ENCODE results near the gene GALNT7. TPM values are rescaled to one million over a fixed set of nuclear protein-coding genes. Genes with fewer than 3 reads are reported as not detected.

GALNT7 gene
- total and polyA plus RNA-seq, 2 of the 13 experiments (the other 11 are each of a cell fraction or from before 2014, with no cell fraction given): 0.08 to 0.13 TPM

DNA sequence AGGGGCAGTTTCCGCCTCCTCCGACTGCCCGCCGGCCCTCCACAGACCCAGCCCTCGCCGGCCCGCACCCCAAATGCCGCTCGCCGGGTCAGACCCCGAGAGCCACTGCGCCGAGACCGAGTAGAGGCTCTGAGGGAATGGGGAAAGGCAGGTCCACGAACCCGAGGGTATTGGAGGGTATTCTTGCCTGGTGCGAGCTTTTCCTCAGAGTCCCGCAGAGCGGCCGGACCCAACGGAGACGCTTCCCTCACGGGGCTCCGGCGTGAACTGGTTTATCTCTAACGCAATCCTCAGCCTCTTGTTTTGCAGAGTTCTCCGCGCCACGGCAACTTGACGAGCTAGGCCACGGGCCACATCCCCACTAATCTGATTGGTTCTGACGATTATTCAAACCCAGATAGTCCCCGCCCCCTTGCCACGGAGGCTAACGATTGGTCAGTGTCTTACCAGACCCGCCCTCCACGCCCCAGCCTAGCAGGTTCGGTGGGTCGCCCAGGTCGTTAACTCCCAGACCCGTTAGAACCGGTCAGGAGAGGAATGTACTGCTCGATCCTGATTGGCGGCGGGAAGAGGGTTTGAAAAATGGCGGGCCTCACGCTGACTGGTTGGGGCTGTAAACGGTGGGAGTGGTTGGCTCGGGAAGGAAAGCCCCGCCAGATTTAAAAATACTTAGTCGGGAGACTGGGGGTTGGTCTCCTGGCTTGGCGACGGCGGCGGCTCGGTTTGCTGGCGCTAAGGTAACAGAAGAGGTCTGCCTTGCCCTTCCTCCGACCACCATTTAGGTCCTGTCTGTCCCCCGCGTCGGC, 165.7 kb downstream of the GALNT7 start, which contains the start of gene HMGB2 (continued):
- no peak for TF ChIP-seq ATF7 (IDR thresholded peaks at IDR 0.05)
- TF ChIP-seq ATF7 (CRISPR knock-in tag; IDR thresholded peaks at IDR 0.05): peak; percentile 74
- TF ChIP-seq MIER2 (CRISPR knock-in tag; IDR thresholded peaks at IDR 0.05): no peak; the same call in 1 of the 2 replicates
- TF ChIP-seq, protein P1, sequence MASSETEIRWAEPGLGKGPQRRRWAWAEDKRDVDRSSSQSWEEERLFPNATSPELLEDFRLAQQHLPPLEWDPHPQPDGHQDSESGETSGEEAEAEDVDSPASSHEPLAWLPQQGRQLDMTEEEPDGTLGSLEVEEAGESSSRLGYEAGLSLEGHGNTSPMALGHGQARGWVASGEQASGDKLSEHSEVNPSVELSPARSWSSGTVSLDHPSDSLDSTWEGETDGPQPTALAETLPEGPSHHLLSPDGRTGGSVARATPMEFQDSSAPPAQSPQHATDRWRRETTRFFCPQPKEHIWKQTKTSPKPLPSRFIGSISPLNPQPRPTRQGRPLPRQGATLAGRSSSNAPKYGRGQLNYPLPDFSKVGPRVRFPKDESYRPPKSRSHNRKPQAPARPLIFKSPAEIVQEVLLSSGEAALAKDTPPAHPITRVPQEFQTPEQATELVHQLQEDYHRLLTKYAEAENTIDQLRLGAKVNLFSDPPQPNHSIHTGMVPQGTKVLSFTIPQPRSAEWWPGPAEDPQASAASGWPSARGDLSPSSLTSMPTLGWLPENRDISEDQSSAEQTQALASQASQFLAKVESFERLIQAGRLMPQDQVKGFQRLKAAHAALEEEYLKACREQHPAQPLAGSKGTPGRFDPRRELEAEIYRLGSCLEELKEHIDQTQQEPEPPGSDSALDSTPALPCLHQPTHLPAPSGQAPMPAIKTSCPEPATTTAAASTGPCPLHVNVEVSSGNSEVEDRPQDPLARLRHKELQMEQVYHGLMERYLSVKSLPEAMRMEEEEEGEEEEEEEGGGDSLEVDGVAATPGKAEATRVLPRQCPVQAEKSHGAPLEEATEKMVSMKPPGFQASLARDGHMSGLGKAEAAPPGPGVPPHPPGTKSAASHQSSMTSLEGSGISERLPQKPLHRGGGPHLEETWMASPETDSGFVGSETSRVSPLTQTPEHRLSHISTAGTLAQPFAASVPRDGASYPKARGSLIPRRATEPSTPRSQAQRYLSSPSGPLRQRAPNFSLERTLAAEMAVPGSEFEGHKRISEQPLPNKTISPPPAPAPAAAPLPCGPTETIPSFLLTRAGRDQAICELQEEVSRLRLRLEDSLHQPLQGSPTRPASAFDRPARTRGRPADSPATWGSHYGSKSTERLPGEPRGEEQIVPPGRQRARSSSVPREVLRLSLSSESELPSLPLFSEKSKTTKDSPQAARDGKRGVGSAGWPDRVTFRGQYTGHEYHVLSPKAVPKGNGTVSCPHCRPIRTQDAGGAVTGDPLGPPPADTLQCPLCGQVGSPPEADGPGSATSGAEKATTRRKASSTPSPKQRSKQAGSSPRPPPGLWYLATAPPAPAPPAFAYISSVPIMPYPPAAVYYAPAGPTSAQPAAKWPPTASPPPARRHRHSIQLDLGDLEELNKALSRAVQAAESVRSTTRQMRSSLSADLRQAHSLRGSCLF (CRISPR knock-in tag; IDR thresholded peaks at IDR 0.05; ENCODE audit: borderline replicate concordance): no peak
- TF ChIP-seq ZSCAN21 (CRISPR knock-in tag; IDR thresholded peaks at IDR 0.05; ENCODE audit: borderline replicate concordance): peak; percentile 93
- TF ChIP-seq CREB1 (IDR thresholded peaks at IDR 0.05): peak; percentile 77
- TF ChIP-seq CREB1 (CRISPR knock-in tag; IDR thresholded peaks at IDR 0.05): peak; percentile 93
- peak; percentile 61 for TF ChIP-seq ZNF225 (CRISPR knock-in tag; IDR thresholded peaks at IDR 0.05)
- TF ChIP-seq ZNF10 (CRISPR knock-in tag; IDR thresholded peaks at IDR 0.05; ENCODE audit: borderline replicate concordance, low read depth): no peak
- TF ChIP-seq ZNF563 (CRISPR knock-in tag; IDR thresholded peaks at IDR 0.05): no peak
- TF ChIP-seq, protein P2, sequence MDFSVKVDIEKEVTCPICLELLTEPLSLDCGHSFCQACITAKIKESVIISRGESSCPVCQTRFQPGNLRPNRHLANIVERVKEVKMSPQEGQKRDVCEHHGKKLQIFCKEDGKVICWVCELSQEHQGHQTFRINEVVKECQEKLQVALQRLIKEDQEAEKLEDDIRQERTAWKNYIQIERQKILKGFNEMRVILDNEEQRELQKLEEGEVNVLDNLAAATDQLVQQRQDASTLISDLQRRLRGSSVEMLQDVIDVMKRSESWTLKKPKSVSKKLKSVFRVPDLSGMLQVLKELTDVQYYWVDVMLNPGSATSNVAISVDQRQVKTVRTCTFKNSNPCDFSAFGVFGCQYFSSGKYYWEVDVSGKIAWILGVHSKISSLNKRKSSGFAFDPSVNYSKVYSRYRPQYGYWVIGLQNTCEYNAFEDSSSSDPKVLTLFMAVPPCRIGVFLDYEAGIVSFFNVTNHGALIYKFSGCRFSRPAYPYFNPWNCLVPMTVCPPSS (IDR thresholded peaks at IDR 0.05): no peak
- TF ChIP-seq ZNF547 (CRISPR knock-in tag; IDR thresholded peaks at IDR 0.05): no peak; the same call in none of the 2 replicates
- TF ChIP-seq ZNF782 (CRISPR knock-in tag; IDR thresholded peaks at IDR 0.05; ENCODE audit: borderline replicate concordance): peak; percentile 65; the same call in 1 of the 2 replicates
- TF ChIP-seq ZFY (CRISPR knock-in tag; IDR thresholded peaks at IDR 0.05): peak; percentile 81
- no peak for TF ChIP-seq AHR (CRISPR knock-in tag; IDR thresholded peaks at IDR 0.05)
- TF ChIP-seq GZF1 (CRISPR knock-in tag; IDR thresholded peaks at IDR 0.05): 0 out of 2 replicates have a peak, but pooled peaks have one; percentile 49
- TF ChIP-seq TEAD2 (CRISPR knock-in tag; IDR thresholded peaks at IDR 0.05): no peak
- TF ChIP-seq PAF1 (CRISPR knock-in tag; IDR thresholded peaks at IDR 0.05): no peak
- TF ChIP-seq ZNF781 (CRISPR knock-in tag; IDR thresholded peaks at IDR 0.05; ENCODE audit: borderline replicate concordance, not compliant biosample characterization): peak; percentile 27
- TF ChIP-seq, protein P3, sequence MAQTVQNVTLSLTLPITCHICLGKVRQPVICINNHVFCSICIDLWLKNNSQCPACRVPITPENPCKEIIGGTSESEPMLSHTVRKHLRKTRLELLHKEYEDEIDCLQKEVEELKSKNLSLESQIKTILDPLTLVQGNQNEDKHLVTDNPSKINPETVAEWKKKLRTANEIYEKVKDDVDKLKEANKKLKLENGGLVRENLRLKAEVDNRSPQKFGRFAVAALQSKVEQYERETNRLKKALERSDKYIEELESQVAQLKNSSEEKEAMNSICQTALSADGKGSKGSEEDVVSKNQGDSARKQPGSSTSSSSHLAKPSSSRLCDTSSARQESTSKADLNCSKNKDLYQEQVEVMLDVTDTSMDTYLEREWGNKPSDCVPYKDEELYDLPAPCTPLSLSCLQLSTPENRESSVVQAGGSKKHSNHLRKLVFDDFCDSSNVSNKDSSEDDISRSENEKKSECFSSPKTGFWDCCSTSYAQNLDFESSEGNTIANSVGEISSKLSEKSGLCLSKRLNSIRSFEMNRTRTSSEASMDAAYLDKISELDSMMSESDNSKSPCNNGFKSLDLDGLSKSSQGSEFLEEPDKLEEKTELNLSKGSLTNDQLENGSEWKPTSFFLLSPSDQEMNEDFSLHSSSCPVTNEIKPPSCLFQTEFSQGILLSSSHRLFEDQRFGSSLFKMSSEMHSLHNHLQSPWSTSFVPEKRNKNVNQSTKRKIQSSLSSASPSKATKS (CRISPR knock-in tag; IDR thresholded peaks at IDR 0.05): no peak; the same call in 1 of the 2 replicates
- no peak for TF ChIP-seq ZNF549 (CRISPR knock-in tag; IDR thresholded peaks at IDR 0.05)

All from HepG2 (cell line).